Stomach smooth muscle (tissue), 2 donors: ENCODE data around the gene ATP6V0B.

Source experiments
- H3K27ac ChIP-seq: one replicate; pipeline ENCODE4 v1.7.0; 2013; ENCODE audit warnings: mild to moderate bottlenecking, low read length, inconsistent platforms
- H3K27me3 ChIP-seq, 2 donors: one replicate each; pipeline ENCODE4 v1.7.0; 2013; ENCODE audit warnings: low read length in 2 of 2; ENCODE audit not compliant: insufficient read depth in 2 of 2, control insufficient read depth in 1 of 2
- H3K36me3 ChIP-seq, 2 donors: one replicate each; pipeline ENCODE4 v1.7.0; 2013; ENCODE audit warnings: low read length in 2 of 2; ENCODE audit not compliant: control insufficient read depth in 2 of 2, insufficient read depth in 2 of 2
- H3K4me1 ChIP-seq: one replicate; pipeline ENCODE4 v1.7.0; 2013; ENCODE audit warnings: low read length; ENCODE audit not compliant: control insufficient read depth, insufficient read depth
- H3K4me3 ChIP-seq, 2 donors: one replicate each; pipeline ENCODE4 v1.7.0; 2013; ENCODE audit warnings: low read length in 2 of 2
- H3K9ac ChIP-seq, 2 donors: one replicate each; pipeline ENCODE4 v1.7.0; 2013; ENCODE audit warnings: low read length in 2 of 2, mild to moderate bottlenecking in 1 of 2
- H3K9me3 ChIP-seq, 2 donors: one replicate each; pipeline ENCODE4 v1.7.0; 2013; ENCODE audit warnings: low read length in 2 of 2; ENCODE audit not compliant: control insufficient read depth in 2 of 2
- donor health status: healthy.
- donor health status: Pancreatic carcinoma.

ATP6V0B gene

GRCh38 chr1:43970502-43970901 is 4.3 kb upstream of the ATP6V0B start:
- Histone ChIP-seq H3K9me3 (no peaks in the 10 kb centered on the region), H3K4me3 (peak overlapping the region; percentile 97 to 99), H3K27ac (peak overlapping the region; percentile 24), H3K27me3 (no peaks in the 10 kb centered on the region), H3K4me1 (peaks cover 25% of the 10 kb centered on the region), H3K9ac (peak overlapping the region; percentile 80 to 84), H3K36me3 (peaks cover 7 to 20% of the 10 kb centered on the region in 2 donors)

- H3K9ac ChIP-seq = no peak overlapping the region
These were observed 3.8 kb upstream of the ATP6V0B start for GRCh38 chr1:43970911-43971310.

GRCh38 chr1:43971336-43971980 is 3.3 kb upstream of the ATP6V0B start:
- no peak overlapping the region for H3K27ac ChIP-seq
- H3K4me1 ChIP-seq = peaks cover 34% of the 10 kb centered on the region
- peaks cover 11 to 19% of the 10 kb centered on the region in 2 donors for H3K36me3 ChIP-seq
- no peaks in the 10 kb centered on the region for H3K9me3 ChIP-seq
- H3K27me3 ChIP-seq = no peaks in the 10 kb centered on the region
- no peak overlapping the region for H3K4me3 ChIP-seq
- no peak overlapping the region for H3K9ac ChIP-seq

More at GRCh38 chr1:43970911-43971310, 3.8 kb upstream of the ATP6V0B start:
- Histone ChIP-seq H3K4me3 (peak overlapping the region in 1 of 2 donors; percentile 97), H3K36me3 (peaks cover 7 to 19% of the 10 kb centered on the region in 2 donors), H3K9me3 (no peaks in the 10 kb centered on the region), H3K27ac (no peak overlapping the region), H3K4me1 (peaks cover 29% of the 10 kb centered on the region), H3K27me3 (no peaks in the 10 kb centered on the region)

GRCh38 chr1:43973981-43974442 is 748 bp upstream of the ATP6V0B start:
- Histone ChIP-seq H3K9me3 (no peaks in the 10 kb centered on the region), H3K9ac (peak overlapping the region; percentile 89 to 91), H3K36me3 (peaks cover 25 to 28% of the 10 kb centered on the region in 2 donors), H3K4me3 (peak overlapping the region; percentile 87 to 91), H3K27ac (peak overlapping the region; percentile 92), H3K27me3 (no peaks in the 10 kb centered on the region), H3K4me1 (peaks cover 51% of the 10 kb centered on the region)

- Histone ChIP-seq H3K4me1 (peaks cover 54% of the 10 kb centered on the region), H3K9ac (peak overlapping the region; percentile 83 to 89), H3K36me3 (peaks cover 25 to 28% of the 10 kb centered on the region in 2 donors)
These were observed 645 bp downstream of the ATP6V0B start for GRCh38 chr1:43975249-43975961.

GRCh38 chr1:43976045-43976444 is 1.3 kb downstream of the ATP6V0B start:
- Histone ChIP-seq H3K9me3 (no peaks in the 10 kb centered on the region), H3K4me3 (peak overlapping the region; percentile 87 to 91), H3K4me1 (peaks cover 52% of the 10 kb centered on the region), H3K27ac (peak overlapping the region; percentile 92), H3K9ac (peak overlapping the region; percentile 83 to 89), H3K27me3 (no peaks in the 10 kb centered on the region), H3K36me3 (peaks cover 25 to 28% of the 10 kb centered on the region in 2 donors)

More at GRCh38 chr1:43975249-43975961, 645 bp downstream of the ATP6V0B start:
- Histone ChIP-seq H3K27me3 (no peaks in the 10 kb centered on the region), H3K9me3 (no peaks in the 10 kb centered on the region), H3K4me3 (peak overlapping the region; percentile 87 to 91), H3K27ac (peak overlapping the region; percentile 92)

- Histone ChIP-seq H3K4me1 (peaks cover 51% of the 10 kb centered on the region), H3K27ac (no peak overlapping the region), H3K9ac (no peak overlapping the region), H3K9me3 (no peaks in the 10 kb centered on the region), H3K4me3 (peak overlapping the region in 1 of 2 donors; percentile 87), H3K36me3 (peaks cover 25 to 26% of the 10 kb centered on the region in 2 donors), H3K27me3 (no peaks in the 10 kb centered on the region)
These were observed 2.1 kb downstream of the ATP6V0B start for GRCh38 chr1:43976890-43977289.

- Histone ChIP-seq H3K27me3 (no peaks in the 10 kb centered on the region), H3K27ac (no peak overlapping the region), H3K9ac (no peak overlapping the region), H3K4me1 (peaks cover 51% of the 10 kb centered on the region), H3K9me3 (no peaks in the 10 kb centered on the region), H3K4me3 (no peak overlapping the region), H3K36me3 (peaks cover 20 to 24% of the 10 kb centered on the region in 2 donors)
These were observed 2.9 kb downstream of the ATP6V0B start for GRCh38 chr1:43977376-43978263.

GRCh38 chr1:43978264-43978550 is 3.4 kb downstream of the ATP6V0B start:
- Histone ChIP-seq H3K27ac (no peak overlapping the region), H3K27me3 (no peaks in the 10 kb centered on the region), H3K9ac (no peak overlapping the region), H3K9me3 (no peaks in the 10 kb centered on the region), H3K4me3 (peak overlapping the region in 1 of 2 donors; percentile 76), H3K36me3 (peaks cover 19 to 24% of the 10 kb centered on the region in 2 donors), H3K4me1 (peaks cover 51% of the 10 kb centered on the region)

- no peaks in the 10 kb centered on the region for H3K27me3 ChIP-seq
- peaks cover 51% of the 10 kb centered on the region for H3K4me1 ChIP-seq
- H3K36me3 ChIP-seq = peaks cover 18 to 24% of the 10 kb centered on the region in 2 donors
- H3K4me3 ChIP-seq = peak within 1 kb of the TSS; percentile 73 to 76
- no peaks in the 10 kb centered on the region for H3K9me3 ChIP-seq
- H3K27ac ChIP-seq = no peak within 1 kb of the TSS
- H3K9ac ChIP-seq = peak within 1 kb of the TSS; percentile 58 to 63
These were observed 3.9 kb downstream of the ATP6V0B start, which contains the start of gene B4GALT2 for GRCh38 chr1:43978551-43979260. Gene B4GALT2, plus strand, starts transcription at chr1:43979210. Its CDS starts 1,951 bp downstream, at chr1:43981161.
